Fibroblast of villous mesenchyme (primary cell): Measurements from ENCODE around the gene TNFRSF21. TPM values are rescaled to one million over a fixed set of nuclear protein-coding genes. Genes with fewer than 3 reads are reported as not detected.

Experiments used
- DNase-seq: peaks from one replicate; pipeline ENCODE4 v3.0.0-alpha.2; 2010; ENCODE audit warnings: low read depth
- H3K4me3 ChIP-seq: 2 replicates; pipeline ENCODE4 v1.5.1; 2011; ENCODE audit warnings: low read depth, mild to moderate bottlenecking, low read length
- CTCF ChIP-seq: IDR thresholded peaks from 2 replicates; pipeline ENCODE4 v1.5.1; 2012; ENCODE audit warnings: low read depth, mild to moderate bottlenecking, low read length; ENCODE audit not compliant: insufficient read depth
- total RNA-seq: library from RNA; depleted of rRNA; stranded (reverse); fragments of >200 nt; gene quantifications from 2 replicates; pipeline ENCODE4 v1.2.3, GENCODE V29; 2012

The TNFRSF21 gene
- total RNA-seq, 1 donor = 43.2 TPM

- H3K4me3 ChIP-seq = no peak overlapping the region
- DNase-seq = peak; percentile 19
- no peak for TF ChIP-seq CTCF
Observed at GRCh38 chr6:47200536-47201334, 109.0 kb downstream of the TNFRSF21 start.

DNA sequence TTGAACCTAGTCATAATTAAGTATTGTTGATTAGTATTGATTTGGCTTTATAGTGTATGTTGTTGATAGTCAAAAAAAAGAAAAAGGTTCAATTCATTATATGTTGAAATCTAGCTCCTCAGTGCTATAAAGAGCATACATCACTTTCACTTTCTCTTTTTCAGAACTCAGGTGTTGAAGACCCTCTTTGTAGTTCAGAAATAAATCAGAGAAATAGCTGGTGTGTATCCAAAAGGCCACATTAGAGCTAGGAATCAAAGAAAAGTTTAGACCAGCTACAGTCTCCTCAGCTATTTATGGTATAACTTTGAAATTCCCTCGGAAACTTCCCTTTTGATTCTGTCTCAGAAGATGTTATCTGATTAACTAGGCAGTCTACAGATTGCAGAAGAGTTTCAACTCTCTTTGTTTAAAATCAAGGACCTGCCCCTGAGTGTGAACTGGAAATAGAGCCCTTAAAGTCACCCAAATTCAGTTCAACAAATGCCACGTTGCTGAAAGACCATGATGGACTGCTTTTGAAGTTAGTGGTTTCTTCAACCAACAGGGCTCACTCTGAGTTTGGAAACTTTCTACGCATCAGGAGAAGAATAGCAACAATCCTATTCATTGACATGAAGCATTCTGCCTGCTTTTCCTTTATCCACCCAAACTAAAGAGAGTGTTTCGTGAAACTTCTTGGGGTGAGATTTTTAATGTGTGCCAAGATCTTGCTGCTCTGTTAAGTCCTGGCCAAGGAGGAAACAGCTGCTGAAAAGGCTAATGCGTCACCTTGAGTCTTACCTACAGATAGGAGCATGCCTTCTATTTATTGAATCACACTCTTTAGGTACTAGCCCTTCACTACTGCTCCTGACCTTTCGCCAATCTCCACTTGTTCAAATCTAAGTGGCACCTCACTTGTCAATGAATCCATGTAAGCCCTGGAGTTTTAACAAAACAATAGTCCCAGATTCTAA is 111.7 kb downstream of the TNFRSF21 start:
- peak overlapping the region; percentile 32 for H3K4me3 ChIP-seq
- no peak for TF ChIP-seq CTCF
- peak; percentile 17 for DNase-seq

DNA sequence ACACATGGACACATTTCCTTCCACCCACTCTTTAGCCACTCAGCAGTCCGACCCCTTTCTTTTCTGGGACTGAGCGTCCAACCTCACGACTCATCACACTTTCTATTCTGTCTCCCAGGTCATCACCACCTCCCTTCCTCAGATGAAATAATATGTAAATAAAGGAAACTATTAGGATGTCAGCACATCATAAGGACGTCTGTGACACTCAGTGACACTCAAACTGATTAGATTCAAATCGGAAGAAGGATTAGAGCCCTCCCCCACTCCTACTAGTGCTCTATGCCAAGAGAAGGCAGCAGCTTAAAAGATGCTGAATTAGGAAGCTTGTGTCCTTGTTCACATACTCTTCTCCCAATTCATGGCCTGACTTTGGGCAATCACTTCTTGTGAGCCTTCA is 113.6 kb downstream of the TNFRSF21 start:
- no peak for DNase-seq
- TF ChIP-seq CTCF = no peak
- no peak overlapping the region for H3K4me3 ChIP-seq

DNA sequence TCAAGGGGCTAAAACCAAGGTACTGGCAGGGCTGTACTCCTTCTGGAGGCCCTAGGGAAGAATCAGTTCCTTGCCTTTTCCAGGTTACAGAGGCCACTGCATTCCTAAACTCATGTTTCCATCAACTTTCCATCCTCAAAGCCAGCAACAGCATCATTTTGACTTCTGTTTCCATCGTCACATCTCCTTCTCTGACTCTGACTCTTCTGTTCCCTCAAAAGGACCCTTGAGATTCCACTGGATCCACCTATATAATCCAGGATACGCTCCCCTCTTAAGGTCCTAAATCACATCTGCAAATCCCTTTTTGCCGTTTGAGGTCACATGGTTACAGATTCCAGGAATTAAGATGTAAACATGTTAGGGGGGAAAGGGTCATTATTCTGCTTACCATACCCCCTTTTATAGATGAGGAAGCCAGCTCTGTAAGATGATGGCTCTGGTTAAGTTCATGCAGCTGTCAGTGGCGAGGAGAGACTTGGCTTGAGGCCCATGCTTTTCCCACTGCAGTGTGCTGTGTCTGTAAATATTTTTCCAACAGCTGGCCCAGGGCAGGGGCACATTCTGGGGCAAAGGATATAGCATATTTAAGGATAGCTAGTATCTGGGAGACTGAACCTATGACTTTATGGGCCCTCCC is 114.6 kb downstream of the TNFRSF21 start:
- DNase-seq = peak; percentile 98
- no peak overlapping the region for H3K4me3 ChIP-seq
- TF ChIP-seq CTCF = no peak

GRCh38 chr6:47188588-47189021 is 121.1 kb downstream of the TNFRSF21 start:
- H3K4me3 ChIP-seq = no peak overlapping the region
- no peak for TF ChIP-seq CTCF
- peak; percentile 58 for DNase-seq

DNA sequence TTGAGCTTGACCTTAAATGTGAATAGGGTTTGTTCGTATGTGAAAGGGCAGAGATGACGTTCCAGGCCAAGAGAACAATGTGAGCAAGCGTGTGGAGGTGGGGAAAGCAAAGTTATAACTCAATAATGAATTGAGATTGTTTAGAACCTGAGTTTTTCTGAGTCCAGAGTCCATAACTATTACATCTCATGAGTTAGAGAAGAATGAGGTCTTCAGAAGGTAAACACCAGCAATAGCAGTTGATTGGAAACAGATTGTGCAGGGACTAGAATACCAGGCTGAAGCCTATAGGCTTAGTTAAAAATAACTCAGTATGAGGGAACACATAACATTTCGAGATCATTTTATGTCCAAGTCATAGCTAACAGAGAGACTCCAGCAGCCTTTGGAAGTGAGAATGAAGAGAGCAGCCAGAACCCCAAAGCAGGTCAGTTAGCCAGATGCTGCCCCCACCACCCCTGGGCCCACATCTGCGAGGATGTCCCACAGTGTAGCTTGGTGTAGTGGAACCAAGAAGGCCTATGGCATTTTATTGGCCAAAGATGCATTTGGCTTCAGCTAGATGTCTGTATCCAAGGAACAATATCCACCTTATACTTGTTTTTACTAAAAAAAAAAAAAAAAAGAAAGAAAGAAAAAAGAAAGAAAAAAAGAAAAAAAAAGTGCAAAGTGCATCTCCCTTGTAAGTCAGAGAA is 121.7 kb downstream of the TNFRSF21 start:
- TF ChIP-seq CTCF = no peak
- DNase-seq = peak; percentile 66
- H3K4me3 ChIP-seq = no peak overlapping the region
